Measurements from ENCODE around the gene SLC25A28.
A peak's percentile ranks its signal among the peaks of the same experiment; 100 is the strongest.
"Not testable (repeated sequence)": the region's sequence is repeated elsewhere in the genome, so short reads cannot be mapped to it uniquely, and the experiment has no call there.

The SLC25A28 gene

GRCh38 chr10:99628923-99629624 lies 8.8 kb upstream of the SLC25A28 start:
- no peak for DNase-seq

GRCh38 chr10:99625124-99625523 lies 4.9 kb upstream of the SLC25A28 start:
- DNase-seq: not testable (repeated sequence)

- no peak for DNase-seq
These were observed 3.7 kb upstream of the SLC25A28 start for GRCh38 chr10:99623919-99624318.

- no peak for DNase-seq
These were observed 1.4 kb upstream of the SLC25A28 start for GRCh38 chr10:99621454-99622251.

GRCh38 chr10:99620711-99621453 lies 643 bp upstream of the SLC25A28 start:
- DNase-seq: peak; percentile 95

- DNase-seq: no peak
These were observed 994 bp downstream of the SLC25A28 start for GRCh38 chr10:99619090-99619800.

GRCh38 chr10:99617696-99618095 lies 2.5 kb downstream of the SLC25A28 start:
- DNase-seq: no peak

- no peak for DNase-seq
These were observed 4.8 kb downstream of the SLC25A28 start for GRCh38 chr10:99615426-99615825.

- DNase-seq: no peak
These were observed 7.9 kb downstream of the SLC25A28 start for GRCh38 chr10:99612167-99612831.

GRCh38 chr10:99611326-99611725 lies 8.9 kb downstream of the SLC25A28 start:
- DNase-seq: no peak

GRCh38 chr10:99610221-99610620 lies 10.0 kb downstream of the SLC25A28 start:
- no peak for DNase-seq

- no peak for DNase-seq
These were observed 11.1 kb downstream of the SLC25A28 start for GRCh38 chr10:99609186-99609585.

- no peak for DNase-seq
These were observed 14.9 kb downstream of the SLC25A28 start for GRCh38 chr10:99605351-99605750.

GRCh38 chr10:99604862-99605261 lies 15.4 kb downstream of the SLC25A28 start:
- no peak for DNase-seq

- DNase-seq: no peak
These were observed 21.3 kb downstream of the SLC25A28 start for GRCh38 chr10:99598781-99599509.

GRCh38 chr10:99598011-99598410 lies 22.2 kb downstream of the SLC25A28 start:
- no peak for DNase-seq

- DNase-seq: not testable (repeated sequence)
These were observed 23.5 kb downstream of the SLC25A28 start for GRCh38 chr10:99596708-99597107.

GRCh38 chr10:99595770-99596465 lies 24.3 kb downstream of the SLC25A28 start:
- no peak for DNase-seq

GRCh38 chr10:99595236-99595635 lies 25.0 kb downstream of the SLC25A28 start:
- DNase-seq: no peak

GRCh38 chr10:99593312-99593711 lies 26.9 kb downstream of the SLC25A28 start:
- no peak for DNase-seq

GRCh38 chr10:99590799-99591198 lies 29.4 kb downstream of the SLC25A28 start:
- DNase-seq: no peak
